OCI-LY3 (cell line): Measurements from ENCODE around the gene SDK1.

ENCODE experiments used
- EZH2phosphoT487 ChIP-seq: fragments of 200-600 bp; shearing (Covaris generic); IDR thresholded peaks from 2 replicates; pipeline ENCODE4 v1.6.1; 2018; ENCODE audit warnings: antibody characterized with exemption, mixed run types, low read depth
- TF ChIP-seq, protein P1 (sequence below): fragments of 200-600, 300-600 bp; sonication (generic); IDR thresholded peaks from 2 replicates; pipeline ENCODE4 v1.5.1; 2014; ENCODE audit warnings: antibody characterized with exemption, low read length, low read depth

DNA sequence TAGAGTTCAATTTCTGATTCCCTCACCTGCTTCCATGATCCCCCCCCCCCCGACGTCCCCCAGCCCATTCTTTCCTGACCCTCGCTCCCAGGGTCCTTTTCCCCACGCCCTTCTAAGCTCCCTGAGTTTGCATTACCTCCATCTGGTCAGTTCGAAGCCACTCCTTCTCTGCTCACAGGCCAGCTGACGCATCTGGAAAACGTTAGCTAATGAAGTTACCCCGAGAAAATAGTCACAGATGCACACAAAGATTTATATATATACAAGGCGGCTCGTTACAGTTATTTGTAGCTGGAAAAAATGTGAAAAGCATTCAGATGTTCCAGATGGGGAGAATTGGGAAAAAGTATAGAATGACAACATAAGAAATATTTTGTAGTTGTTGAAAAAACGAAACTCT is 751.1 kb downstream of the SDK1 start:
- no peak for TF ChIP-seq EZH2phosphoT487
- TF ChIP-seq, protein P1, sequence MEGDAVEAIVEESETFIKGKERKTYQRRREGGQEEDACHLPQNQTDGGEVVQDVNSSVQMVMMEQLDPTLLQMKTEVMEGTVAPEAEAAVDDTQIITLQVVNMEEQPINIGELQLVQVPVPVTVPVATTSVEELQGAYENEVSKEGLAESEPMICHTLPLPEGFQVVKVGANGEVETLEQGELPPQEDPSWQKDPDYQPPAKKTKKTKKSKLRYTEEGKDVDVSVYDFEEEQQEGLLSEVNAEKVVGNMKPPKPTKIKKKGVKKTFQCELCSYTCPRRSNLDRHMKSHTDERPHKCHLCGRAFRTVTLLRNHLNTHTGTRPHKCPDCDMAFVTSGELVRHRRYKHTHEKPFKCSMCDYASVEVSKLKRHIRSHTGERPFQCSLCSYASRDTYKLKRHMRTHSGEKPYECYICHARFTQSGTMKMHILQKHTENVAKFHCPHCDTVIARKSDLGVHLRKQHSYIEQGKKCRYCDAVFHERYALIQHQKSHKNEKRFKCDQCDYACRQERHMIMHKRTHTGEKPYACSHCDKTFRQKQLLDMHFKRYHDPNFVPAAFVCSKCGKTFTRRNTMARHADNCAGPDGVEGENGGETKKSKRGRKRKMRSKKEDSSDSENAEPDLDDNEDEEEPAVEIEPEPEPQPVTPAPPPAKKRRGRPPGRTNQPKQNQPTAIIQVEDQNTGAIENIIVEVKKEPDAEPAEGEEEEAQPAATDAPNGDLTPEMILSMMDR: no peak
